Karpas-422 (cell line): ENCODE results near the gene GJD2. TPM values are rescaled to one million over a fixed set of nuclear protein-coding genes. Genes with fewer than 3 reads are reported as not detected.

ENCODE experiments used
- DNase-seq: peaks from one replicate; pipeline ENCODE4 v3.0.0-alpha.2; 2015
- H2AFZ ChIP-seq: fragments of 200-600 bp; sonication (generic); 2 replicates; pipeline ENCODE4 v1.6.1; 2014; ENCODE audit warnings: antibody characterized with exemption, low read length, mixed read lengths
- H3K27ac ChIP-seq: fragments of 200-600 bp; sonication (generic); 2 replicates; pipeline ENCODE4 v1.5.1; 2014; ENCODE audit warnings: mild to moderate bottlenecking, low read length, moderate library complexity
- H3K27me3 ChIP-seq: fragments of 200-600 bp; sonication (generic); 2 replicates; pipeline ENCODE4 v1.6.1; 2014; ENCODE audit warnings: low read length, mixed read lengths
- H3K36me3 ChIP-seq: fragments of 200-600 bp; sonication (generic); 2 replicates; pipeline ENCODE4 v1.6.1; 2014; ENCODE audit warnings: low read length, mixed read lengths; ENCODE audit not compliant: insufficient read depth
- H3K4me1 ChIP-seq: fragments of 200-600 bp; sonication (generic); 2 replicates; pipeline ENCODE4 v1.6.1; 2014; ENCODE audit warnings: mild to moderate bottlenecking, low read length, mixed read lengths
- H3K4me2 ChIP-seq: fragments of 200-600 bp; sonication (generic); 2 replicates; pipeline ENCODE4 v1.6.1; 2014; ENCODE audit warnings: low read length, low read depth, mild to moderate bottlenecking; ENCODE audit not compliant: poor library complexity, severe bottlenecking
- H3K4me3 ChIP-seq: fragments of 200-600 bp; sonication (generic); 2 replicates; pipeline ENCODE4 v1.5.1; 2014; ENCODE audit warnings: mild to moderate bottlenecking, antibody characterized with exemption, low read length, mixed read lengths
- H3K79me2 ChIP-seq: fragments of 200-600 bp; sonication (generic); 2 replicates; pipeline ENCODE4 v1.6.1; 2014; ENCODE audit warnings: mild to moderate bottlenecking, low read length, mixed read lengths
- H3K9ac ChIP-seq: fragments of 200-600 bp; sonication (generic); 2 replicates; pipeline ENCODE4 v1.6.0; 2014; ENCODE audit warnings: low read length
- H3K9me2 ChIP-seq: fragments of 200-600 bp; sonication (generic), shearing (Covaris generic); replicated peaks from 2 replicates; pipeline ENCODE4 v1.6.0; 2014; ENCODE audit warnings: mild to moderate bottlenecking, low read length, moderate library complexity; ENCODE audit not compliant: insufficient read depth
- H3K9me3 ChIP-seq: fragments of 300-700, 200-600 bp; sonication (generic); 2 replicates; pipeline ENCODE4 v1.6.1; 2014; ENCODE audit warnings: low read length, mixed read lengths
- H4K20me1 ChIP-seq: fragments of 200-600 bp; sonication (generic); 2 replicates; pipeline ENCODE4 v1.6.1; 2014; ENCODE audit warnings: mild to moderate bottlenecking, antibody characterized with exemption, low read length, low read depth; ENCODE audit not compliant: insufficient read depth
- total RNA-seq: library from RNA; depleted of rRNA; stranded (reverse); fragments of >200 nt; shearing (Covaris generic); gene quantifications from 2 replicates; pipeline ENCODE4 v1.2.3, GENCODE V29; 2014; ENCODE audit warnings: low replicate concordance

GJD2 gene
- total RNA-seq, 1 experiment from 2014 or later = not detected

DNA sequence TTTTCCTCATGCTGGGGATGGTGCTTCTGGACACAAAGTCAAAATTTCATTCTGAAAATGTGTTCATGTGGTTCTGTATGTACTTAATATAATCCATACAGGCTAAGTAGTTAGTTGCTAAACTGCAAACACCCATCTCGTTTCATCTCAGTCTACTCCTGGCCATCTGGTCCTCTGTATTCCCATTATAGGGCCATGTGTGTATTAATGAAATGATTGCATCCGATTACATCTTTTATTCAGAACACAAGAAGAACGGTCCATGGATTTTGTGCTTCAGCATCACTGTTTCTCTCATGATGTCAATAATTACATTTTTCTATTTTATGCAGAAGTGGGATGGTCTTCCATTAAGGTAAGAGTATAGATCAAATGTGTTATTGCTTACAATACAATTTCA is 6.1 kb upstream of the GJD2 start:
- Histone ChIP-seq H3K4me3 (no peak overlapping the region), H3K36me3 (no peaks in the 10 kb centered on the region), H2AFZ (no peak overlapping the region), H3K4me1 (no peaks in the 10 kb centered on the region), H4K20me1 (no peaks in the 10 kb centered on the region), H3K79me2 (no peaks in the 10 kb centered on the region), H3K9ac (no peak overlapping the region), H3K27me3 (no peaks in the 10 kb centered on the region), H3K4me2 (no peak overlapping the region), H3K9me3 (no peaks in the 10 kb centered on the region), H3K9me2 (no peaks in the 10 kb centered on the region), H3K27ac (no peak overlapping the region)
- DNase-seq = no peak

GRCh38 chr15:34759992-34760391 is 5.2 kb upstream of the GJD2 start:
- no peak overlapping the region for H3K4me3 ChIP-seq
- H3K27me3 ChIP-seq = no peaks in the 10 kb centered on the region
- no peaks in the 10 kb centered on the region for H3K36me3 ChIP-seq
- no peaks in the 10 kb centered on the region for H4K20me1 ChIP-seq
- no peak for DNase-seq
- no peak overlapping the region for H3K27ac ChIP-seq
- no peak overlapping the region for H3K4me2 ChIP-seq
- H3K9me3 ChIP-seq = no peaks in the 10 kb centered on the region
- H3K4me1 ChIP-seq = no peaks in the 10 kb centered on the region
- H3K79me2 ChIP-seq = no peaks in the 10 kb centered on the region
- no peak overlapping the region for H2AFZ ChIP-seq
- no peaks in the 10 kb centered on the region for H3K9me2 ChIP-seq
- no peak overlapping the region for H3K9ac ChIP-seq

DNA sequence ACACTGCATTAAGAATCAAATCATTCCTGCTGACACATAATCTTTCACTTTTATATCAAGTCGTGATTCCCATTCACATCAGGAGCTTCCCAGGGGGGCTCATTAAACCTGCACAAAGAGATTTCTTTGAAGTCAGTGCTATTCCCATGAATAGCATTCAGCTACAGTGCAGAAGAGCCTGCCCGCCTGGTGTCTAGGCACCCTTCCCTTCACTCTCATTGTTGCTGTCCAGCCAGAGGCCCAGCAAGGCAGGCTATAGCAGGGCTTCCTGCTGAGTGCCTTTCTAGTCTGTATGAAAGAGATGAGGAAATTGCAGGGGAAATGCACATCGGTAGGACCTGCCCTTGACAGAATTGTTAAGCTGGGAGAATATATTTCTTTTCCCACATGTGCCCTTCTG is 4.5 kb upstream of the GJD2 start:
- DNase-seq = no peak
- Histone ChIP-seq H3K4me3 (no peak overlapping the region), H3K27ac (no peak overlapping the region), H4K20me1 (no peaks in the 10 kb centered on the region), H3K79me2 (no peaks in the 10 kb centered on the region), H3K4me1 (no peaks in the 10 kb centered on the region), H3K4me2 (no peak overlapping the region), H3K9ac (no peak overlapping the region), H3K9me2 (no peaks in the 10 kb centered on the region), H3K9me3 (no peaks in the 10 kb centered on the region), H3K36me3 (no peaks in the 10 kb centered on the region), H3K27me3 (no peaks in the 10 kb centered on the region), H2AFZ (no peak overlapping the region)

- no peak overlapping the region for H3K27ac ChIP-seq
- H3K27me3 ChIP-seq = no peaks in the 10 kb centered on the region
- H3K4me1 ChIP-seq = no peaks in the 10 kb centered on the region
These were observed 2.5 kb upstream of the GJD2 start for GRCh38 chr15:34757262-34757661.

GRCh38 chr15:34755419-34755773 is 598 bp upstream of the GJD2 start:
- H3K9ac ChIP-seq = no peak overlapping the region
- H3K4me1 ChIP-seq = no peaks in the 10 kb centered on the region
- H3K27ac ChIP-seq = no peak overlapping the region
- H3K9me2 ChIP-seq = no peaks in the 10 kb centered on the region
- no peak overlapping the region for H2AFZ ChIP-seq
- H3K36me3 ChIP-seq = no peaks in the 10 kb centered on the region
- no peaks in the 10 kb centered on the region for H3K9me3 ChIP-seq
- no peaks in the 10 kb centered on the region for H3K79me2 ChIP-seq
- H3K4me2 ChIP-seq = no peak overlapping the region
- no peaks in the 10 kb centered on the region for H3K27me3 ChIP-seq
- DNase-seq = no peak
- no peak overlapping the region for H3K4me3 ChIP-seq
- H4K20me1 ChIP-seq = no peaks in the 10 kb centered on the region

More at GRCh38 chr15:34757262-34757661, 2.5 kb upstream of the GJD2 start:
- Histone ChIP-seq H4K20me1 (no peaks in the 10 kb centered on the region), H3K9me2 (no peaks in the 10 kb centered on the region), H3K9ac (no peak overlapping the region), H2AFZ (no peak overlapping the region), H3K9me3 (no peaks in the 10 kb centered on the region), H3K79me2 (no peaks in the 10 kb centered on the region), H3K4me2 (no peak overlapping the region), H3K4me3 (no peak overlapping the region), H3K36me3 (no peaks in the 10 kb centered on the region)
- no peak for DNase-seq

DNA sequence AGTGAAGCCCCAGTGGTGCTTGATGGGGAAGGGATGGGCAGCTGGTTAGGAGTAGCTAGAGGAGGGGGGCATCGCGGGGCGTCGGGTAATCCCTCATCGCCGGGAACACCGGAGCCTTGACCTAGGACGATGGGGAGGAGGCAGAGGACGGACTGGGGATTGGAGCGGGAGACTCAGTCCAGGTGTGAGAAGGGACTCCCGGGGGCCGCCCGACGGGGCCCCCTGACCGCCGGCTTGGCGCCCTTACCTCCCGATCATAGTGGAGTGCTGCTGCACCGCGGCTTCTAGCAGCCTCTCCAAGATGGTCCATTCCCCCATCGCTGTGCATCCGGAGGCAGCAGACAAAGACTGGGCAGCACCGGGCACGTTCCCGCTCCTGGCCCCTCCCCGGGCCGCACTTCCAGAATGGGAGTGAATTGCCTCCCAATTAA is 612 bp downstream of the GJD2 start:
- H4K20me1 ChIP-seq = no peaks in the 10 kb centered on the region
- no peaks in the 10 kb centered on the region for H3K27me3 ChIP-seq
- no peak overlapping the region for H3K9ac ChIP-seq
- no peak overlapping the region for H3K4me2 ChIP-seq
- no peaks in the 10 kb centered on the region for H3K9me2 ChIP-seq
- no peaks in the 10 kb centered on the region for H3K4me1 ChIP-seq
- H3K79me2 ChIP-seq = no peaks in the 10 kb centered on the region
- no peaks in the 10 kb centered on the region for H3K9me3 ChIP-seq
- H2AFZ ChIP-seq = no peak overlapping the region
- no peak overlapping the region for H3K27ac ChIP-seq
- DNase-seq = no peak
- no peak overlapping the region for H3K4me3 ChIP-seq
- no peaks in the 10 kb centered on the region for H3K36me3 ChIP-seq

GRCh38 chr15:34753236-34753894 is 1.4 kb downstream of the GJD2 start:
- Histone ChIP-seq H4K20me1 (no peaks in the 10 kb centered on the region), H3K9me3 (no peaks in the 10 kb centered on the region), H3K4me2 (no peak overlapping the region), H3K36me3 (no peaks in the 10 kb centered on the region), H3K9ac (no peak overlapping the region), H3K9me2 (no peaks in the 10 kb centered on the region), H2AFZ (no peak overlapping the region), H3K27me3 (no peaks in the 10 kb centered on the region), H3K79me2 (no peaks in the 10 kb centered on the region), H3K4me1 (no peaks in the 10 kb centered on the region), H3K27ac (no peak overlapping the region), H3K4me3 (no peak overlapping the region)
- no peak for DNase-seq

DNA sequence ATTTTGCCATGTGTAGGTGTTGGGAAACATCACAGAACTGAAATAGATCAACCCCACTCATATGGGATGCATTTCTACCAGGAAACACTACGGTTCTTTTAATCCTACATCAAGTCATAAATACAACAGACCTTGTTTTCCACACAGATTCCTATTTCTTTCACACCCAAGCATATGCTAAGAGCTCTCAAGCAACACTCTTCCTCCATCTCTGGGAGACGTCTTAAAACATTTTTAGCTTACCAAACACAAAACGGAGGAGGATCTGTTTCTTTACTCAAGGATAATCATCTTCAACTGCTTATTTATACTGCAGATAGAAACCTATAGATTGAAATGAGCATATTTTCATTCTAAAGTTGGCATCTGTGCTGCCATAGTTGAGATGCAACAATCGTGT is 5.1 kb downstream of the GJD2 start:
- H3K27ac ChIP-seq = no peak overlapping the region
- no peaks in the 10 kb centered on the region for H3K4me1 ChIP-seq
- no peak overlapping the region for H2AFZ ChIP-seq
- no peaks in the 10 kb centered on the region for H4K20me1 ChIP-seq
- H3K9me2 ChIP-seq = no peaks in the 10 kb centered on the region
- no peaks in the 10 kb centered on the region for H3K36me3 ChIP-seq
- no peaks in the 10 kb centered on the region for H3K79me2 ChIP-seq
- no peak overlapping the region for H3K9ac ChIP-seq
- H3K4me3 ChIP-seq = no peak overlapping the region
- H3K27me3 ChIP-seq = no peaks in the 10 kb centered on the region
- no peak for DNase-seq
- H3K9me3 ChIP-seq = no peaks in the 10 kb centered on the region
- no peak overlapping the region for H3K4me2 ChIP-seq

DNA sequence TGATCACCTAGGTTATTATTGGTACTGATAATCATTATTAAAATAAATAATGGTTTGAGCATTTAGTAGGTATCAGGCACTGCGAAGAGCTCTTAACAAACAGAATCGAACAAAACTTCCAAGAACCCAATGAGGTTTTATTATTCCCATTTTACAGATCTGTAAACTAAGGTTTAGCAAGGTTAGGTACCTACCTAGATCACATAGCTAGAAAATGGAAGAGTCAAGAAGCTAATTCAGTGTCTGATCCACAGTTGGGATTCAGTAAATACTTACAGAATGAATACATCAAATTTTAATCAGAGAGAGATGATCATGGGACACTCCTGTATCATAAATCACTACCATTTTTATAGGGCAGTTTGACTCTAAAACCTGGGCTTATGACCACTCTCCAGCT is 15.5 kb downstream of the GJD2 start:
- Histone ChIP-seq H4K20me1 (no peaks in the 10 kb centered on the region), H2AFZ (no peak overlapping the region), H3K4me1 (no peaks in the 10 kb centered on the region), H3K9me3 (no peaks in the 10 kb centered on the region), H3K4me2 (no peak overlapping the region), H3K9me2 (no peaks in the 10 kb centered on the region), H3K4me3 (no peak overlapping the region), H3K9ac (no peak overlapping the region), H3K79me2 (no peaks in the 10 kb centered on the region), H3K27ac (no peak overlapping the region), H3K36me3 (no peaks in the 10 kb centered on the region), H3K27me3 (no peaks in the 10 kb centered on the region)
- DNase-seq = no peak
